ENCODE measurements around the gene RUNX3. TPM values are rescaled to one million over a fixed set of nuclear protein-coding genes. Genes with fewer than 3 reads are reported as not detected.

Gene RUNX3
- total RNA-seq: 0.47 TPM

DNA sequence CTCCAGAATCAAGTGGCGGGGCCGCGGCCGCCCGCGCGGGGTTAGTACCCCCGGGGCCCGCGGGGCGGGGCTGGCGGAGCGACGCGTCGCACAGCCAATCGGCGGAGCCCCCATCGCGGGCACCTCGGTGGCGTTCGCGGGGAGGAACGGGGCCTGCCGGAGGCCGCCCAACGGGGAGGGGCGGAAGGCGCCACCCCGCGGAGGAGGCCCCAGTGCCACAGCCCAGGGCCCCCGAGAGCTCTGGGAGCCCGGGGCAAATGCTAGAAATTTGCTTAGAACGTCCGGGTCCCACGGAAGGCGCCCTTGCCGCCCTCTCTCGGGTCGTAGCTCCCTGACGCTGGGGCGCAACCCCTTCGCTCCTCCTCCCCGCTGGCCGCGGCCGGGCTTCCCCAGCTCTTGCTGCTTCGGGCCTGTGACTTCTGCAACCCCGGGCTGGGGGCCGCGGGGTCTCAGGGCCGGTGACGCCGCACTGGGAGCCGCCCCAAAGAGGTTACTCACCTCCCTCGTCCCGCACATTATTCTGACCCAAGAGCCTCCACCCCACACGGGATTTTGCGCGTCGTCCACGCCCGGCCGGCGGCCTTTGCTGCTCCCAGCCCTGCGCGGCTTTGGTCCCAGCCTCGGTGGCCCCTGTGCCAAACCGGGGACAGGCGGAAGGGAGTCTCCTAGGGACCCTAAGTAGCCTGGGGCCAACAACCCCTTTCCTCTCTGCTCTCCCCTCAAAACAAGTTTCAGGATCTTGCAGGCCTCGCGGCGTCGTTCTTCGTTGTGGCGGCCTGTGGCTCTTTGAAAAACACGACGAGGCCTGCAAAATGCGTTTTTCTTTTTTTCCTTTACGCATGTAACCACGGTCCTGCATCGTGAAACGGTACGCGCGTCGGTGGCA is at the start of gene RUNX3:
TSS of gene RUNX3 (minus strand) at position 17 of the 886 bp plus-strand sequence. CDS start 408 bp downstream, outside the sequence.

Small RNAs within 50 kb of the gene (small RNA-seq; reads per million reads assigned to genes)
- not detected for gene MIR6731 (ENCODE audit: low replicate concordance)

Other genes with a start within 250 kb of the RUNX3 start
- 138 TPM for gene CLIC4, start 184.8 kb downstream of the RUNX3 start, total RNA-seq

Measured in metanephros (tissue), 2 donors.